Esophagus mucosa (tissue), 1 donor: ENCODE results near the gene NHLRC2. TPM values are rescaled to one million over a fixed set of nuclear protein-coding genes. Genes with fewer than 3 reads are reported as not detected.
A peak's percentile ranks its signal among the peaks of the same experiment; 100 is the strongest.

Experiments
- ATAC-seq: fragments of 200-7000 bp; cut with Tn5 transposase; one replicate; pipeline ENCODE4 v1.9.1; 2020
- total RNA-seq: library from RNA; stranded (reverse); gene quantifications from one replicate; pipeline ENCODE4 v1.2.4, GENCODE V29; 2023
- donor health status: DM: yes; HTN: yes; CAD: no.

The NHLRC2 gene
- total RNA-seq, 1 donor from 2014 or later = 18.7 TPM

DNA sequence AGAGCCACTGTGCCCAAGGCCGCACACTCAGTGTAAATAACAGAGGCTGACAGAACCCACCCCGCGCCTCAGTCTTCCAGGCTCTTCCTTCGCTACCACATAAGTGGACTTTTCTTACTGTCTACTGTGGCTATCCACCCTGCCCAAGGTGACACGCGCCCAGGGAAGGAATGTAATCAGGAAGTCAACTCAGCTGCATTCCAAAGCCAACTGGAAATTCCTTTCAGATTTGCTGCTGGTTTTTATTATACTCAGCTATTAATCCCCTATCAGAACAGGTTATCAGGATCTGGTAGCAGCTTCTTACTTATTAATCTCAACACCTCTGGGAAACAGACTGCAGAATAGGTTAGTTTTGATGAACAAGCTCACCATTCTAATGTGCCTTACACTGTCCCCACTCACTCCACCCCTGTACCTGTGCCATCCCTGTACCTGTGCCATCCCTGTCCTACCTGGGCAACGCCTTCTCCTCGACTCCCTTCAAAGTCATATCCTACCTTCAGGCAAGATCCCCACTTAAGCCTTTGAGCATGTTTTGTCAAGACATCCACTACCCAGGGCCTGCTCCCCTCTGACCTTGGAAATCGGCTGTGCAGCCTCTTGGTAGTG lies 90.7 kb downstream of the NHLRC2 start:
- ATAC-seq = peak; percentile 26

DNA sequence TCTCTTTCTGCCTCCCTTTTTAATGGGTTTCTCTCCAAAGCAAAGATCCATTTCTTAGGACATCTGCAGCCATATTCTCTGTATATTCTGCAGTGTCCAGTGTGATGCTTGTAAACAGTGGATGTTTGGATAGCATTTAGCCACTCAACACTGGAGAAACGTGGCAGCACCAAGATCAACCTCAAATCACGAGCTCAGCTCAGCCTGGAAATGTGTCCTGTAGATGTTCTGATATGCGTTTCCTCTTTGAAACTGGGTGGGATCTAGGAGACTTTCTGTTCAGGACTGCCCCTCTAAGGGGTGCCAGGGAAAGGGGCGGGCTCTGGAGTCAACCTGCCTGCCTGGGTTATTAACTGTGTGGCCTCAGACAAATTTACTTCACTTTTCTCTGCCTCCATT lies 91.2 kb downstream of the NHLRC2 start:
- ATAC-seq = no peak

DNA sequence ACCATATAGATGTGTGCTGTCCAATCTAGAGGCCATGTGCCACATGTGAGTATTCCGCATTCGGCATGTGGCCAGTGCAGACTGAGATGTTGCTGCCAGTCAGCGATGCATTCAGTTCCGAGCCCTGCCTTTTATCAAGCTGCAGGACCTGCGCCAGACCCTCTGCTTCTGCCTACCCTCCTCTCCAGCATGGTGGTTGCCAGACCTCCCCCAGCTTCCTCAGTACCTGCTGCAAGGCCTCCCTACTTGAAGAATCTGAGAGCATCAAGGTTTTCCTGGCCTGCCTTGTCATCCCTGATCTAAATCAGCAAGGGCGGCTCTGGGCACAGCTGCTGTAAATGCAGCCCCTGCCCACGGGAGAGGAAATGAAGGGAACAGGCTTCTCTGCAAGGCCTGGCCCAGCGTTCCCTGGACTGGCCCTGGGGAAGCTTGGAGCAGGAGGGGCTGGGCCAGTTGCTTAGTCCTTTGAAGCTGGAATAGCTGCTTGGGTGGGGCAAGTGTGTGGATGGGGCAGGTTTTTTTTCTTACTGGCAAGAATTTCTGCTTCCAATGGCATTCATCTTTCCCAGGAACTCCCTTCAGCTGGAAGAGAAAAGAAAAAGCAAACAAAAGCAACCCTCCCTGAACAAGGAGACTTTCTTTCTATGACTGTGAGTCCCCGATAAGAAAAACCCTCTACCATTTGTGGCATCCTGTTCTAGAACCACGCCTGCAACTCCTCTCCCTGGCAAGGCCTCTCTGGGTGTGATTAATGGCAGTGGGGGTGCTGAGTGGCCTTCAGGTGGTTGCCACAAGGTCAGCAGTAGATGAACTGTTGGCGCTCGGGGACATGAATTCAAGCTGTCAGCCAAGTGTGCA lies 93.0 kb downstream of the NHLRC2 start:
- no peak for ATAC-seq

- no peak for ATAC-seq
Observed at GRCh38 chr10:113948048-113948447, 93.6 kb downstream of the NHLRC2 start.

DNA sequence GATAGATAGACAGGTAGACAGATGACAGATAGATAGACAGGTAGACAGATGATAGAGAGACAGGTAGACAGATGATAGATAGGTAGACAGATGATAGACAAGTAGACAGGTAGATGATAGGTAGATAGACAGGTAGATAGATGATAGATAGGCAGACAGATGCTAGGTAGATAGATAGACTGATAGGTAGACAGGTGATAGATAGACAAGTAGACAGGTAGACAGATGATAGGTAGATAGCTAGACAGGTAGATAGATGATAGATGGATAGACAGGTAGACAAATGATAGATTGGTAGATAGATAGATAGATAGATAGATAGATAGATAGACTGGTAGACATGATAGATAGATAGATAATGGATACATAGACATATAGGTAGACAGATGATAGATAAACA lies 95.8 kb downstream of the NHLRC2 start:
- no peak for ATAC-seq

- ATAC-seq = peak; percentile 33
Observed at GRCh38 chr10:113953505-113954272, 99.2 kb downstream of the NHLRC2 start.

DNA sequence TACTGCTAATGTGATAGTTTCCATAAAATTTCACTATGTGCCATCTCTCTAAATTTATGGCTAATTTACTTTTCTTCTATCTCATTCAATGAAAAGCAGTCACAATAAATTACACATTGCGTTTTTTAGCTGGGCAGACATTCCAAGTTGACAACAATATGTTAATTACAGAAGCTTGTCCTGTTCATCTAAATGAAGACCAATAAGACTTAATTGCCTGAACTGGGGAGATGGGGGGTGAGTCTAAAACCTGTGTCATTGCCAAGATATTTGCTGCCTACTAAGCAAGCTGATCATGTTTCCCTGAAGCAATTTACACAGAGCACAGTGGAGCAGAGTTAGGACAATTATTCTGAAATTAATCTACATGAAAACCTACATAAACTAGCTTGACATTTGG lies 99.9 kb downstream of the NHLRC2 start:
- ATAC-seq = no peak

DNA sequence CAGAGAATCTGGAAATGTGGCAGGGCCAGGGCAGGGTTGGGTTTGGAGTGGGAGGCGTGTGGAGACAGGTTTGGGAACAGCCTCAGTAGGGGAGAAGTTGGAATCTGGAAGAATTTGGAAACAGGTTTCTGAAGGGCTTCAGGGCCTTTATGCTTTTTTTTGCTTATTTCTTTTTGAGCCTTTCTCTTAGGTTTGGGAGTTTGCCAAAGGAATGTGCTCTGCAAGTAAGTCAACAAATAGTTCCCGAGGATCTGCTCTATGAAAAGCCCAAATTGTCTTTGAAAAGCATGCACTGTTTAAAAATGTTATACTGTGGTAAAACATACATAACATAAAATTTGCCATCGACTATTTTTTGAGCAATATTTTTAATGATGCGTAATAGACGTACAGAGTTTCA lies 102.6 kb downstream of the NHLRC2 start:
- peak; percentile 24 for ATAC-seq

- peak; percentile 16 for ATAC-seq
Observed at GRCh38 chr10:113958631-113959382, 104.3 kb downstream of the NHLRC2 start.

DNA sequence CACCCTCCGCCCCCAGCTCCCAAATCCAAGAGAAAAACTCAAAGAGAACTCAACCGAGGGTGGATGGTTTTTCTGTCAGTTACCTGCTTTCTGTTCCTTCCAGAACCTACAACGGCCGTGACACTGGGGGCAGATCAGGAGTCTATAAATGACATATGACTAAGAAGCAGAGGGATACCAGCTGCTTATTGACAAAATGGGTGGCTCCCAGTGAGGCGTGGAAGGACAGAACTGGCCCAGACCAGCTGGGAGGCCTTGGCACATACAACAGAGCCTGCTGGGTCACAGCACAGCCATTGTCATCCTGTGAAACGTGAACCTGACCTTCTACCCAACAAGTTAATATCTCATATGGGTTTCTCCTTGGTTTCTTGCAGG lies 104.9 kb downstream of the NHLRC2 start:
- ATAC-seq = peak; percentile 87

GRCh38 chr10:113960617-113961181 lies 106.2 kb downstream of the NHLRC2 start:
- ATAC-seq = peak; percentile 64

- no peak for ATAC-seq
Observed at GRCh38 chr10:113961182-113962031, 106.9 kb downstream of the NHLRC2 start.

DNA sequence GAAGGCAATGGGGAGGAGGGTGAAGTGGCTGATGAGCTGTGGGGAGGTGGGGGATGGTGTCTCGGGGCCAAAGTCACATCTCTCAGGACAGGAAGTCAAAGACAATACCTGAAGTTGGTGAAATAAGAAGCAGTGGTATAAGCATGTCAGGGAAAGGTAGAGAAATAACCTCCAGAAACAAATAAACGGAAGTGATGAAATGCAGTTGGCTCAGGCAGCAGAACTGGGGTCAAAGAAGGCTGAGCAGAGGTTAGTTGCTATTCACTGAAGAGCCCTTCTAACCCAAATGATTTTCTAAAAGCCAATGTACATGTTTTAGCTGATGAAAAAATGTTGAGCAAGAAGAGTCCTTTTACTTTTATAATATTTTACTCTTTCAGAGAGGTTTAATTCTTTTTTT lies 110.6 kb downstream of the NHLRC2 start:
- ATAC-seq = no peak

DNA sequence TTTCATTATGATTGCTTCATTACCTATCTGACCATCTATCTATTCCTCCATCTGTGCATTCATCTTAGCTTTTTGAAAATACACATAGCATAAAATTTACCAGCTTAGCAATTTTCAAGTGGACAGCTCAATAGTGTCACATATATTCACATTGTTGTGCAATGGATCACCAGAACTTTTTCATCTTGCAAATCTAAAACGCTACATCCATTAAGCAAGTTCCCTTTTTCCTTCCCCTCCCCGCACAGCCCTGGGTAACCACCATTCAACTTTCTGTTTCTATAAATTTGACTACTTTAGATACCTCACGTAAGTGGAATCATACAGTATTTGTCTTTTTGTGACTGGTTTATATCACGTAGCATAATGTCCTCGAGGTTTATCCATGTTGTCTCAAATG lies 111.2 kb downstream of the NHLRC2 start:
- no peak for ATAC-seq

Other genes starting within 250 kb of the NHLRC2 start
- gene NRAP, start 190.6 kb upstream of the NHLRC2 start, total RNA-seq = 0.12 TPM
- 14.0 TPM for gene CASP7, start 174.7 kb upstream of the NHLRC2 start, total RNA-seq
- 1.0 TPM for gene PLEKHS1, start 103.0 kb upstream of the NHLRC2 start, total RNA-seq
- 3.7 TPM for gene DCLRE1A, start 579 bp upstream of the NHLRC2 start, total RNA-seq
- gene ADRB1, start 189.2 kb downstream of the NHLRC2 start, total RNA-seq = 0.04 TPM